Fibroblast of upper back skin (primary cell): Measurements from ENCODE around the gene TBX15.

Source experiments
- DNase-seq: peaks from one replicate; pipeline ENCODE4 v3.0.0-alpha.2; 2013

The TBX15 gene

GRCh38 chr1:118878661-118879060, 109.5 kb downstream of the TBX15 start:
- no peak for DNase-seq

DNA sequence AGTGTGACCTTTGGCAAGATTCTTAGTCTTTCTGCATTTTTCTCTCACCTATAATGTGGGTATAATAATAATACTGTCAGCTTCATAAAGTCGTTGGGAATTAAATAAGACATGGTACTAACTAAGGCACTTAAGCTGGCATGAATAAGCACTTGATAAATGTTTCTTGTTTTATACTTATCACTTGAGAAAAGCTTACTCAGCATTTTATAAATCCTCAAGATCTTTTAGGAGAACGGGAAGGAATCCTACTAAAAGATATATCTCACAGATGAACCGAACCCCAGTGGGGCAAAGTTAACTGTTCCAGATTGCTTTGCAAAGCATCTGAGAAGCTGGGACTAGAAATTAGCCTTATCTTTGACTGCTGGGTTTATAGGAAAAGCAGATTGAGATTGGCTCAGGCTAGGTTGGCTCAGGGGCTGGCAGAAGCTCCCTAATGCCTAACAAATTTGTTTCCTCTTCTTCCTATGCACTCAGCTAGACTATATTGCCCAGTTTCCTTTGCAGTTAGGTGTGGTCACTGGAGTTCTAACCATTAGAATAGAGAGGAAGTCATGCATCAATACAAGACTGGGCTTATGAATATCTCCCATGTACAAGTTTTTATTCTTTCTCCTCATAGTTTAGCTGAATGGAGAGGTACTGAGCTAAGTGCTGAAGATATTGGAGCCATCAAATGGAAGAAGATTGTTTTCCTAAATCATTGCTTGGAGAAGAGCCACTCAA, 110.3 kb downstream of the TBX15 start:
- DNase-seq = no peak

GRCh38 chr1:118871582-118872171, 116.5 kb downstream of the TBX15 start:
- DNase-seq = no peak

DNA sequence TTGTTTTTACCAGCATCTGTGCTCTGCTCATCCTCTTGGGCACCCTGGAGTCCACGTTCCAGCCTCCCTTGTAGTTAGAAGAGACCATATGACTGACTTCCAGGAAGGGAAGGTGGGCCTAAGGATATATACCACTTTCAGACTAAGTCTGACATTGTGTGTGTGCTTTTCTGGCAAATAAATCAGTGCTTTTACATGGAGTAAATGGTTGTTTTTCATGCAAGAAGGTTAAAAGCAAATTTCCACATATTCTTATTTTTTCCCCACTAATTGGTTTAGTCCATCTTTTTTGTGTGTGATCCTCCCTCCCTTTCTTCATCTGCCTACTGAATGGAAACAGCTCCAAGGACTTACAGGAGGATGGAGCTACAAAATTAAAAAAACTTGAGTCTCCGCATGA, 119.8 kb downstream of the TBX15 start:
- DNase-seq = no peak

GRCh38 chr1:118866330-118866729, 121.8 kb downstream of the TBX15 start:
- DNase-seq = no peak

DNA sequence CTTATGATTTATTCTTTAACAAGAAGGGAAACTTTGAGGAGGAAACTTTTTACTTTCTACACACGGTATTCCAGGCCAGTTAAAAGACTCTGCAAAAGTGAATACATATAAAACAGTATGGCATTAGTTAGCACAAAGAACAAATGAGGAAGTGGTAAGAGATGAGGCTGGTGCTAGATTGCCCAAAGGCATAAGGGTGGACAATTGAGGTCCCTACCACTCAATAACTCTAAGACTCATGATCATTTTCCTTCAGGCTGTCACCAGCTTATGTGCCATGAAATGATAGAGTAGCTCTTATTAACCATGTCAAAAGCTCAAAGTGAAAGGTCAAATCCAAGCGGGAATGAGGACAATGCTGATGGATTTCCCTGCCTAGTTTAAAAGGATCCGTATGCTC, 124.5 kb downstream of the TBX15 start:
- DNase-seq = no peak

GRCh38 chr1:118862755-118863154, 125.4 kb downstream of the TBX15 start:
- DNase-seq = peak; percentile 91

DNA sequence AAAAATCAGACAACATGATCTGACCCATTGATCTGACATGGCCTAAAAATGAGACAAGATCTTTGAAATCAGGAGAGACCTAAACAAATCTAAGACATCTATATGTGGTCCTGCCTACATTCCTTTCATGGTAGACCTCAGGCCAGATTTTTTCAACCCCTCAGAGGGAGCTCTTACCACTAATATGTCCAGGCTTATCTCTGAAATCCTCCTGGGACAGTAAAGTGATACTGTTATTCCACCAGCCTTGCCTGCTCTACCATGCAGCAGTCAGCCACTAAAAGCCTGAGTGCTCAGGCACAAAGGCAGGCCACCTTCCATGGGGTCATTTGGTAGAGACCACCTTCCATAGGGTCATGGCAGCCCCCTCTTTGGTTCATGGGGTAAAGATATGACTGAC, 126.9 kb downstream of the TBX15 start:
- DNase-seq = peak; percentile 22

GRCh38 chr1:118859999-118860398, 128.1 kb downstream of the TBX15 start:
- no peak for DNase-seq

DNA sequence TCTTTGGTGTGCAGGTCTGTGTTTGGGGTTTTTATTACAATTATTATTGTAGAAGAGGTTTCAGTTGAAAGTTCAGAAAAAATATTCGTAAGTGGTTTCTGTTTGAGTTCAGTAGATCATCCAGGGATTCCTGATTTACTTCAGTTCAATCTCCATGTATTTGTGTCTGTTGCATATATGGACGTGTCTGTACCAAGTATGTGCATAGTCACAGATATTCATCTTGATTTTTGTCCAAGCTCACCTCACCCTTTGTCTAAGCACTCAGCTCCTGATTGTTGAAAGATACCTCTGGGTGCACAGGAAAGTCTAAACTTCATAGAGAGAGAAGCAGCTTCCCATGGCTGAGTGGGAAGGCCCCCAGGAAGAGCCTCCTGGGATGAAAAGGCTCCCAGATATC, 141.7 kb downstream of the TBX15 start:
- DNase-seq = no peak

- no peak for DNase-seq
These were observed 145.5 kb downstream of the TBX15 start for GRCh38 chr1:118842452-118843201.

- DNase-seq = no peak
These were observed 146.6 kb downstream of the TBX15 start for GRCh38 chr1:118841521-118841920.
